ENCODE data around the gene TNNI3. TPM values are rescaled to one million over a fixed set of nuclear protein-coding genes. Genes with fewer than 3 reads are reported as not detected.
A peak's percentile ranks its signal among the peaks of the same experiment; 100 is the strongest.

TNNI3 gene
- total and polyA plus RNA-seq, 9 of the 15 experiments (the other 6 are each of a cell fraction or from before 2014, with no cell fraction given), result 4.7 to 158 (median 42.0) TPM

GRCh38 chr19:55116859-55117662 is 40.5 kb downstream of the TNNI3 start, which contains the start of gene PPP1R12C (continued):
- TF ChIP-seq DDX20 (tag; IDR thresholded peaks at IDR 0.05; ENCODE audit: low read depth) (no peak), NONO (IDR thresholded peaks at IDR 0.05; ENCODE audit: low read depth in 2 of 2, low read length in 1 of 2) (peak in 1 of 2 experiments; percentile 59; a peak in 1 of 4 replicates), ATF1 (CRISPR knock-in tag; IDR thresholded peaks at IDR 0.05) (no peak), ATF1 (tag; IDR thresholded peaks at IDR 0.05) (no peak), PHF8 (IDR thresholded peaks at IDR 0.05; ENCODE audit: borderline replicate concordance, low read length) (peak; percentile 68; the same call in 1 of the 2 replicates), HDAC6 (IDR thresholded peaks at IDR 0.05; ENCODE audit: low read depth, low read length) (no peak), MAFK (IDR thresholded peaks at IDR 0.05; ENCODE audit: low read length) (no peak), E2F6 (IDR thresholded peaks at IDR 0.05; ENCODE audit: borderline replicate concordance in 1 of 2, extremely low read depth in 1 of 2, insufficient read depth in 1 of 2, insufficient read length in 1 of 2, low read depth in 1 of 2, low read length in 1 of 2, poor library complexity in 1 of 2, severe bottlenecking in 1 of 2) (peak in 1 of 2 experiments; percentile 19), REST (IDR thresholded peaks at IDR 0.05; ENCODE audit: borderline replicate concordance) (no peak), REST (CRISPR knock-in tag; IDR thresholded peaks at IDR 0.05; ENCODE audit: low read depth) (no peak), CHD1 (IDR thresholded peaks at IDR 0.05; ENCODE audit: low read length) (peak; percentile 87), KDM2B (CRISPR knock-in tag; IDR thresholded peaks at IDR 0.05) (no peak), ZNF77 (CRISPR knock-in tag; IDR thresholded peaks at IDR 0.05) (no peak), CBX2 (IDR thresholded peaks at IDR 0.05; ENCODE audit: insufficient read depth, low read length, poor library complexity, severe bottlenecking) (no peak), FOXK1 (CRISPR knock-in tag; IDR thresholded peaks at IDR 0.05; ENCODE audit: borderline replicate concordance) (no peak), ZNF232 (CRISPR knock-in tag; IDR thresholded peaks at IDR 0.05) (no peak)
- TF ChIP-seq, protein P1, sequence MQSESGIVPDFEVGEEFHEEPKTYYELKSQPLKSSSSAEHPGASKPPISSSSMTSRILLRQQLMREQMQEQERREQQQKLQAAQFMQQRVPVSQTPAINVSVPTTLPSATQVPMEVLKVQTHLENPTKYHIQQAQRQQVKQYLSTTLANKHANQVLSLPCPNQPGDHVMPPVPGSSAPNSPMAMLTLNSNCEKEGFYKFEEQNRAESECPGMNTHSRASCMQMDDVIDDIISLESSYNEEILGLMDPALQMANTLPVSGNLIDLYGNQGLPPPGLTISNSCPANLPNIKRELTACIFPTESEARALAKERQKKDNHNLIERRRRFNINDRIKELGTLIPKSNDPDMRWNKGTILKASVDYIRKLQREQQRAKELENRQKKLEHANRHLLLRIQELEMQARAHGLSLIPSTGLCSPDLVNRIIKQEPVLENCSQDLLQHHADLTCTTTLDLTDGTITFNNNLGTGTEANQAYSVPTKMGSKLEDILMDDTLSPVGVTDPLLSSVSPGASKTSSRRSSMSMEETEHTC (IDR thresholded peaks at IDR 0.05), result no peak
